Stimulated activated CD4-positive, alpha-beta T cell treated with anti-CD3 and anti-CD28 coated beads, Interleukin-1b, Interleukin-23, amount 100 ng/mL, for 4 hours (primary cell): Measurements from ENCODE around the gene WWOX.

Source experiments
- DNase-seq, 2 donors: peaks; one replicate each; pipeline ENCODE4 v3.0.0-alpha.2; 2020; ENCODE audit warnings: low read depth in 2 of 2

The WWOX gene

GRCh38 chr16:78362524-78363135, 263.2 kb downstream of the WWOX start:
- no peak for DNase-seq

GRCh38 chr16:78363843-78364555, 264.5 kb downstream of the WWOX start:
- DNase-seq: no peak

- no peak for DNase-seq
These were observed 265.1 kb downstream of the WWOX start for GRCh38 chr16:78364556-78364880.

- DNase-seq: no peak
These were observed 265.9 kb downstream of the WWOX start for GRCh38 chr16:78365366-78365765.

GRCh38 chr16:78368121-78369102, 269.0 kb downstream of the WWOX start:
- DNase-seq: no peak

- DNase-seq: no peak
These were observed 272.8 kb downstream of the WWOX start for GRCh38 chr16:78372277-78372676.

GRCh38 chr16:78375055-78375679, 275.7 kb downstream of the WWOX start:
- DNase-seq: no peak

GRCh38 chr16:78376452-78376851, 277.0 kb downstream of the WWOX start:
- no peak for DNase-seq

- no peak for DNase-seq
These were observed 277.9 kb downstream of the WWOX start for GRCh38 chr16:78377312-78377711.

GRCh38 chr16:78381060-78381459, 281.6 kb downstream of the WWOX start:
- no peak for DNase-seq

GRCh38 chr16:78383118-78383517, 283.7 kb downstream of the WWOX start:
- DNase-seq: no peak

GRCh38 chr16:78385086-78385805, 285.8 kb downstream of the WWOX start:
- DNase-seq: no peak

GRCh38 chr16:78386557-78387324, 287.3 kb downstream of the WWOX start:
- DNase-seq: no peak

GRCh38 chr16:78389009-78389498, 289.6 kb downstream of the WWOX start:
- DNase-seq: no peak

GRCh38 chr16:78390092-78390491, 290.6 kb downstream of the WWOX start:
- no peak for DNase-seq

- no peak for DNase-seq
These were observed 291.3 kb downstream of the WWOX start for GRCh38 chr16:78390508-78391324.

GRCh38 chr16:78392585-78393195, 293.2 kb downstream of the WWOX start:
- no peak for DNase-seq

- DNase-seq: no peak
These were observed 295.6 kb downstream of the WWOX start for GRCh38 chr16:78395035-78395434.

- DNase-seq: no peak
These were observed 296.6 kb downstream of the WWOX start for GRCh38 chr16:78396046-78396445.
